ENCODE results near the gene ELP4. TPM values are rescaled to one million over a fixed set of nuclear protein-coding genes. Genes with fewer than 3 reads are reported as not detected.

ELP4 gene
- total RNA-seq, 1 donor from 2014 or later, result 37.1 TPM

DNA sequence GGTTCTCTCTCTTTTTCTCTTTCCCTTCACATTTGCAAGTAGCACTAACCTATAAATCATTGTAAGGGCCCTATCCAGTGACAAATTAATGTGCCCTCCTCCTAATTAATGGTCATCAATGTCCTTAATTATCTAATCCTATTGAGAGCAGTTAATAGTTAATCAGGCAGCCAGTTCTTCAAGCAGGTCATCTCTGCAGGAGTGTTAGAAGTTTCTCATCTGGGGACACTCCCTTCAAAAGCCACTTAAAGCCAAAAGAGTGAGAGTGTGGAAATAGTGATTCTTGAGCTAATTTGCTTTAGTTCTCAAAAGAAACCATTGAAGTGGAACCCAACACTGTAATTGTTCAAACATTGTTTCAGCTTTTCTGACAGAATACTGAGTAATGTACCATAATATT is 141.6 kb downstream of the ELP4 start:
- TF ChIP-seq, protein P1, sequence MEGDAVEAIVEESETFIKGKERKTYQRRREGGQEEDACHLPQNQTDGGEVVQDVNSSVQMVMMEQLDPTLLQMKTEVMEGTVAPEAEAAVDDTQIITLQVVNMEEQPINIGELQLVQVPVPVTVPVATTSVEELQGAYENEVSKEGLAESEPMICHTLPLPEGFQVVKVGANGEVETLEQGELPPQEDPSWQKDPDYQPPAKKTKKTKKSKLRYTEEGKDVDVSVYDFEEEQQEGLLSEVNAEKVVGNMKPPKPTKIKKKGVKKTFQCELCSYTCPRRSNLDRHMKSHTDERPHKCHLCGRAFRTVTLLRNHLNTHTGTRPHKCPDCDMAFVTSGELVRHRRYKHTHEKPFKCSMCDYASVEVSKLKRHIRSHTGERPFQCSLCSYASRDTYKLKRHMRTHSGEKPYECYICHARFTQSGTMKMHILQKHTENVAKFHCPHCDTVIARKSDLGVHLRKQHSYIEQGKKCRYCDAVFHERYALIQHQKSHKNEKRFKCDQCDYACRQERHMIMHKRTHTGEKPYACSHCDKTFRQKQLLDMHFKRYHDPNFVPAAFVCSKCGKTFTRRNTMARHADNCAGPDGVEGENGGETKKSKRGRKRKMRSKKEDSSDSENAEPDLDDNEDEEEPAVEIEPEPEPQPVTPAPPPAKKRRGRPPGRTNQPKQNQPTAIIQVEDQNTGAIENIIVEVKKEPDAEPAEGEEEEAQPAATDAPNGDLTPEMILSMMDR (IDR thresholded peaks at IDR 0.05), result no peak
- Histone ChIP-seq H3K27ac (no peak overlapping the region), H3K9me3 (no peaks in the 10 kb centered on the region), H3K4me3 (no peak overlapping the region), H3K36me3 (no peaks in the 10 kb centered on the region), H3K27me3 (no peaks in the 10 kb centered on the region), H3K4me1 (no peaks in the 10 kb centered on the region)
- no peak for DNase-seq (ENCODE audit: low spot score in 2 of 2)
- intact Hi-C loops (cut with DNase I), result no loop called here

GRCh38 chr11:31651822-31652221 is 142.3 kb downstream of the ELP4 start:
- intact Hi-C loops (cut with DNase I), result no loop called here
- Histone ChIP-seq H3K9me3 (no peaks in the 10 kb centered on the region), H3K36me3 (no peaks in the 10 kb centered on the region), H3K4me3 (no peak overlapping the region), H3K27me3 (no peaks in the 10 kb centered on the region), H3K27ac (no peak overlapping the region), H3K4me1 (no peaks in the 10 kb centered on the region)
- TF ChIP-seq, protein P1 (IDR thresholded peaks at IDR 0.05), result no peak
- DNase-seq (ENCODE audit: low spot score in 2 of 2), result no peak

GRCh38 chr11:31652528-31652927 is 143.0 kb downstream of the ELP4 start:
- TF ChIP-seq, protein P1 (IDR thresholded peaks at IDR 0.05), result no peak
- no peaks in the 10 kb centered on the region for H3K9me3 ChIP-seq
- no peaks in the 10 kb centered on the region for H3K4me1 ChIP-seq
- no peak overlapping the region for H3K27ac ChIP-seq
- intact Hi-C loops (cut with DNase I), result no loop called here
- DNase-seq (ENCODE audit: low spot score in 2 of 2), result no peak
- H3K27me3 ChIP-seq, result no peaks in the 10 kb centered on the region
- H3K4me3 ChIP-seq, result no peak overlapping the region
- no peaks in the 10 kb centered on the region for H3K36me3 ChIP-seq

- TF ChIP-seq, protein P1 (IDR thresholded peaks at IDR 0.05), result no peak
- H3K27ac ChIP-seq, result no peak overlapping the region
- no peak overlapping the region for H3K4me3 ChIP-seq
- intact Hi-C loops (cut with DNase I), result no loop called here
- no peak for DNase-seq (ENCODE audit: low spot score in 2 of 2)
- no peaks in the 10 kb centered on the region for H3K4me1 ChIP-seq
- H3K36me3 ChIP-seq, result no peaks in the 10 kb centered on the region
- no peaks in the 10 kb centered on the region for H3K27me3 ChIP-seq
- no peaks in the 10 kb centered on the region for H3K9me3 ChIP-seq
Measured at GRCh38 chr11:31655483-31655882, 145.9 kb downstream of the ELP4 start.

DNA sequence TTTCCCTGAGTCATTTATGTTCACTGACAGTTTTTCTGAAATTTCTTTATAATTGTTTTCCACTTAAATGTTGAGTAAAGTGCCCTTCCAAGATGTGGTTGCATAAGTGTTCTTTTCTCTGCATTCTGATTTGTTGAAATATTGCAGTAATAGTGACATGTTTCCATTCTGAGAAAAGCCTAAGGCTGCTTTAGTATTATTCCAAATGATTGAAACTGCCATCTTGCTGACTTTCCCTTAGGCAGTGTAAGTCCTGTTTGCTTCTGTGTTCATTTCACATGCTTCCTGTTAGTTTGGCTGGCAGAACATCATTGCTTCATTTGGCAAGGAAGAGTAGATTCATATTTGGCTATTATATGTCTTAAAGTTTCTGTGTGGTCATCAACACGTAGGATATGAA is 146.5 kb downstream of the ELP4 start:
- no peak overlapping the region for H3K4me3 ChIP-seq
- TF ChIP-seq, protein P1 (IDR thresholded peaks at IDR 0.05), result no peak
- H3K4me1 ChIP-seq, result no peaks in the 10 kb centered on the region
- no peak for DNase-seq (ENCODE audit: low spot score in 2 of 2)
- H3K36me3 ChIP-seq, result no peaks in the 10 kb centered on the region
- no peaks in the 10 kb centered on the region for H3K9me3 ChIP-seq
- no peaks in the 10 kb centered on the region for H3K27me3 ChIP-seq
- no peak overlapping the region for H3K27ac ChIP-seq
- intact Hi-C loops (cut with DNase I), result no loop called here

GRCh38 chr11:31657091-31657490 is 147.5 kb downstream of the ELP4 start:
- no peaks in the 10 kb centered on the region for H3K36me3 ChIP-seq
- no peak overlapping the region for H3K27ac ChIP-seq
- TF ChIP-seq, protein P1 (IDR thresholded peaks at IDR 0.05), result no peak
- H3K27me3 ChIP-seq, result no peaks in the 10 kb centered on the region
- no peak for DNase-seq (ENCODE audit: low spot score in 2 of 2)
- H3K4me1 ChIP-seq, result no peaks in the 10 kb centered on the region
- H3K4me3 ChIP-seq, result no peak overlapping the region
- intact Hi-C loops (cut with DNase I), result no loop called here
- H3K9me3 ChIP-seq, result no peaks in the 10 kb centered on the region
